Sigmoid colon (tissue), 7 donors: ENCODE results near the gene THG1L. TPM values are rescaled to one million over a fixed set of nuclear protein-coding genes. Genes with fewer than 3 reads are reported as not detected.

ENCODE experiments used
- DNase-seq: peaks from one replicate; pipeline ENCODE4 v3.0.0-alpha.2; 2019
- H3K27ac ChIP-seq, 4 donors: fragments of 200-600 bp; sonication (generic); one replicate each; pipeline ENCODE4 v1.5.1; 2016 to 2019; ENCODE audit warnings: mild to moderate bottlenecking in 1 of 4
- H3K27me3 ChIP-seq, 3 donors: fragments of 200-600 bp; sonication (generic); one replicate each; pipeline ENCODE4 v1.5.1; 2019; ENCODE audit warnings: mild to moderate bottlenecking in 1 of 3
- H3K36me3 ChIP-seq, 4 donors: fragments of 200-600 bp; sonication (generic); one replicate each; pipeline ENCODE4 v1.5.1; 2016 to 2019
- H3K4me1 ChIP-seq, 4 donors: fragments of 200-600 bp; sonication (generic); one replicate each; pipeline ENCODE4 v1.5.1; 2017 to 2019
- H3K4me3 ChIP-seq, 4 donors: fragments of 200-600 bp; sonication (generic); one replicate each; pipeline ENCODE4 v1.5.1; 2017 to 2019; ENCODE audit warnings: mild to moderate bottlenecking in 2 of 4, moderate library complexity in 1 of 4
- H3K9me3 ChIP-seq, 4 donors: fragments of 200-600 bp in 3 of 4; sonication (generic) in 3 of 4; one replicate each; pipeline versions ENCODE4 v1.5.1 to v1.6.1; 2013 to 2019
- CTCF ChIP-seq, 4 experiments: fragments of 450-650 bp in 3 of 4; fragments of 200-600 bp in 1 of 4; IDR thresholded peaks; one replicate each; pipeline ENCODE4 v1.5.1; 2016 to 2019; ENCODE audit warnings: antibody characterized with exemption in 4 of 4, mild to moderate bottlenecking in 3 of 4, moderate library complexity in 2 of 4
- EP300 ChIP-seq, 4 donors: sonication (generic); formaldehyde crosslinking; IDR thresholded peaks; one replicate each; pipeline ENCODE4 v1.6.1; 2017; ENCODE audit warnings: antibody characterized with exemption in 4 of 4
- POLR2A ChIP-seq, 2 donors: fragments of 450-650 bp; IDR thresholded peaks; one replicate each; pipeline ENCODE4 v1.6.1; 2016; ENCODE audit warnings: antibody characterized with exemption in 2 of 2, mild to moderate bottlenecking in 2 of 2, moderate library complexity in 2 of 2
- POLR2AphosphoS5 ChIP-seq, 4 donors: sonication (generic); formaldehyde crosslinking; IDR thresholded peaks; one replicate each; pipeline ENCODE4 v1.6.1; 2017; ENCODE audit warnings: antibody characterized with exemption in 4 of 4
- WGBS, 2 donors: extraction: QIAGEN DNeasy Blood & Tissue Kit; methylation state at CpG; one replicate each; pipeline ENCODE4 v1.1.7; 2013; 5-methylcytosine and 5-hydroxymethylcytosine counted together
- intact Hi-C: fragments of 100-400 bp; cut with DNase I; formaldehyde crosslinking; loops from one replicate; pipeline ENCODE4 v1.15.1; 2023
- polyA plus RNA-seq, 3 donors: library from polyadenylated mRNA; stranded (reverse); fragments of 200-250 nt; gene quantifications; one replicate each; pipeline ENCODE4 v1.2.3, GENCODE V29; 2013
- total RNA-seq, 4 donors: library from RNA; depleted of rRNA; stranded (reverse); fragments of >200 nt; gene quantifications; one replicate each; pipeline ENCODE4 v1.1.0, GENCODE V29; 2016
- donor health status: healthy with polysubstance abuse.
- donor health status: Bipolar disorder and iron deficiency.
- donor health status: healthy.

The THG1L gene
- total and polyA plus RNA-seq, 7 donors = 12.3 to 28.6 (median 19.8) TPM

DNA sequence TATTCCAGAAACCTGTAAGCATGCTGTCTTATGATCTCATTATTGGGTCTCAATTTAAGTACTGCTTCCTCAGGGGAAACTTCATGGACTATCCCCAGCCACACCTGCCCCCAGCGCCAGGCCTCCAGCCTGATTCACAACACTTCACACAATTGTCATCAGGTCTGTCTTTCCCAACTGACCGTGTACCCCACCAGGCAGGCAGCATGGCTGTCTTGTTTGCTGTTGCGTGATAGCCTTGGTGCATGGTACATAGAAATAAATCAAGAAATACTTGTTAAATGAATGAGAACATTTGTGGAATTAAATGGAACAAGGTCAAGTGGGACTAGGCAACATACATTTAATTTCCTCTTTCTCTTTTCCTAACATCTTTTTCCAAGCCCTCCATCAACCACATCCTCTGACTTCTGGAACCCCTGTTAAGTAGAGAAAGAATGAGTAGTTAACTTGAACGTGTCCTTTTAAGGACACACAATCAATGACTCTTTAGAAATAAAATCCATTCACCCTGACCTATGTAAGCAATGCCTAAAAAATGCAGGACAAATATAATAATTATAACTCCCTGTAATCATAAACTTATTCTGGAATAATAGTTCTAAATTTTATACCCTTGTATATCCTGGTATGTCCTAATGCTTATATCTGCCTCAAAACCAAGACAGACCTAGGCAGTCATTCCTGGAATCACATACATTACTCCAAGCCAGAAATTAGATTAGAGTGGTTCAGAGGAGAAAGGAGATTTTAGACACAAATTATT is 17.2 kb upstream of the THG1L start:
- Histone ChIP-seq H3K4me1 (peaks cover 0 to 19% (median 11%) of the 10 kb centered on the region in 4 donors), H3K36me3 (no peaks in the 10 kb centered on the region), H3K9me3 (no peaks in the 10 kb centered on the region), H3K27me3 (no peaks in the 10 kb centered on the region), H3K27ac (no peak overlapping the region), H3K4me3 (no peak overlapping the region)
- intact Hi-C loops = loop anchor here (10.0 kb wide), 1 partner anchor 59 kb away; the partner anchor contains the start of gene SOX30
- DNase-seq = no peak
- WGBS, 2 donors = 91% methylated on average over 4 of the region's 4 CpGs
- TF ChIP-seq POLR2AphosphoS5 (IDR thresholded peaks at IDR 0.05) (no peak), POLR2A (IDR thresholded peaks at IDR 0.05) (no peak), CTCF (IDR thresholded peaks at IDR 0.05) (no peak), EP300 (IDR thresholded peaks at IDR 0.05) (no peak)

DNA sequence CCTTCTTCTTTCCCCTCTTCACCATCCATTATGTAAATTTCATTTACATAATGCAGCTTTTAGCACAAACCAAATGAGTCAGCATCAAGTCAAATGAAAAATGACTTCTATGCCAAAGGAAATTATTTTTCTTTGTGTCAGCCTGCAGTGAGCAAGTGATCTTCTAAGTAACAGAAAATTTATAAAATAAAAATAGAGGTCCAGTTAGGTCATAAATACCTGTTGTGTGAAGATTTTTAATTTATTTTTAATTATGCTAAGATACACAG is 16.7 kb upstream of the THG1L start:
- H3K27ac ChIP-seq = no peak overlapping the region
- H3K4me3 ChIP-seq = no peak overlapping the region
- H3K27me3 ChIP-seq = no peaks in the 10 kb centered on the region
- DNase-seq = no peak
- no peaks in the 10 kb centered on the region for H3K36me3 ChIP-seq
- intact Hi-C loops = loop anchor here (10.0 kb wide), 1 partner anchor 60 kb away; the partner anchor contains the start of gene SOX30
- peaks cover 0 to 19% (median 11%) of the 10 kb centered on the region in 4 donors for H3K4me1 ChIP-seq
- TF ChIP-seq POLR2AphosphoS5 (IDR thresholded peaks at IDR 0.05) = no peak
- no peak for TF ChIP-seq POLR2A (IDR thresholded peaks at IDR 0.05)
- TF ChIP-seq EP300 (IDR thresholded peaks at IDR 0.05) = no peak
- no peak for TF ChIP-seq CTCF (IDR thresholded peaks at IDR 0.05)
- H3K9me3 ChIP-seq = no peaks in the 10 kb centered on the region

DNA sequence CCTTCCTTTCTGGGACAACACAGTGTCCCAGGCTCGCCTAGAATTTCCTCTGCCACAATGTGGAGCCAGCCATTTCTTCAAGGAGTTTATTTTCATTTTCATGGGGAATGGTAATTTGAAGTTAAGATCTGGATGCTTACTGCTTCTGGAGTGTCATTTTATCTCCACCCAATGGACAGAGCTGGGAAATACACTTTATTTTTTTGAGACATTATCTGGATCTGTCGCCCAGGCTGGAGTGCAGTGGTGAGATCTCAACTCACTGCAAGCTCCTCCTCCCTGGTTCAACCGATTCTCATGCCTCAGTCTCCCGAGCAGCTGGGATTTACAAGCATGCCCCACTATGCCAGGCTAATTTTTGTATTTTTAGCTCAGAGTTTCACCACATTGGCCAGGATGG is 12.7 kb upstream of the THG1L start:
- 1 to 3% methylated on average over 4 of the region's 4 CpGs for WGBS, 2 donors
- Histone ChIP-seq H3K27me3 (no peaks in the 10 kb centered on the region), H3K36me3 (no peaks in the 10 kb centered on the region), H3K9me3 (no peaks in the 10 kb centered on the region), H3K27ac (peak overlapping the region in 1 of 4 donors; percentile 32), H3K4me1 (peaks cover 0 to 13% (median 10%) of the 10 kb centered on the region in 4 donors), H3K4me3 (no peak overlapping the region)
- TF ChIP-seq CTCF (IDR thresholded peaks at IDR 0.05) = peak; percentile 41 to 80 (median 68)
- TF ChIP-seq POLR2AphosphoS5 (IDR thresholded peaks at IDR 0.05) = no peak
- no peak for TF ChIP-seq POLR2A (IDR thresholded peaks at IDR 0.05)
- no peak for TF ChIP-seq EP300 (IDR thresholded peaks at IDR 0.05)
- no peak for DNase-seq
- intact Hi-C loops = loop anchor here (2.0 to 10.0 kb wide), 5 partner anchors 64 to 390 kb away; partner anchors contain the start of genes ADAM19 and SOX30

DNA sequence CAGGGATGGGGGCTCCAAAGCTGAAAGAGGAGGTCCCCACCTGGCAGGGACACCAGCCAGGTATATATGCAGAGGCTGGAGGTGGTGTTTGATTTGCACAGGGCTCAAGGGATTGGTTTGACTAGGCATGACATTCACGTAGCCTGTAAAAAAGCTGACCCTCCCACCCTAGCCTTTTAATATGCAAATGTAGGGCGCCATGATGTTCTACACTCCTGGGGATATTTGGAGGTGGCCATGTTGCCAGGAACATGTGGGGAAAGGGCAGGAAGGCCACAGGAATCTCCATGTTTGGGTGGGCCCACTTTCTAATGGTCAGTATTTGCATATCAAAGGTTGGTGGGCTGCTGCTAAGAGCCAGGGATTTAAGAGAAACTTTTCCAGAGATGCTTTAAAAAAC is 12.0 kb upstream of the THG1L start:
- intact Hi-C loops = loop anchor here (2.0 to 10.0 kb wide), 5 partner anchors 64 to 390 kb away; partner anchors contain the start of genes ADAM19 and SOX30
- Histone ChIP-seq H3K27ac (no peak overlapping the region), H3K4me3 (no peak overlapping the region), H3K9me3 (no peaks in the 10 kb centered on the region), H3K4me1 (peaks cover 0 to 13% (median 10%) of the 10 kb centered on the region in 4 donors), H3K36me3 (no peaks in the 10 kb centered on the region), H3K27me3 (no peaks in the 10 kb centered on the region)
- TF ChIP-seq POLR2A (IDR thresholded peaks at IDR 0.05) (no peak), EP300 (IDR thresholded peaks at IDR 0.05) (no peak), POLR2AphosphoS5 (IDR thresholded peaks at IDR 0.05) (no peak), CTCF (IDR thresholded peaks at IDR 0.05) (no peak)
- 87 to 96% methylated on average over 2 of the region's 2 CpGs for WGBS, 2 donors
- DNase-seq = no peak
